ENCODE measurements around the gene GRK5.

Gene GRK5

DNA sequence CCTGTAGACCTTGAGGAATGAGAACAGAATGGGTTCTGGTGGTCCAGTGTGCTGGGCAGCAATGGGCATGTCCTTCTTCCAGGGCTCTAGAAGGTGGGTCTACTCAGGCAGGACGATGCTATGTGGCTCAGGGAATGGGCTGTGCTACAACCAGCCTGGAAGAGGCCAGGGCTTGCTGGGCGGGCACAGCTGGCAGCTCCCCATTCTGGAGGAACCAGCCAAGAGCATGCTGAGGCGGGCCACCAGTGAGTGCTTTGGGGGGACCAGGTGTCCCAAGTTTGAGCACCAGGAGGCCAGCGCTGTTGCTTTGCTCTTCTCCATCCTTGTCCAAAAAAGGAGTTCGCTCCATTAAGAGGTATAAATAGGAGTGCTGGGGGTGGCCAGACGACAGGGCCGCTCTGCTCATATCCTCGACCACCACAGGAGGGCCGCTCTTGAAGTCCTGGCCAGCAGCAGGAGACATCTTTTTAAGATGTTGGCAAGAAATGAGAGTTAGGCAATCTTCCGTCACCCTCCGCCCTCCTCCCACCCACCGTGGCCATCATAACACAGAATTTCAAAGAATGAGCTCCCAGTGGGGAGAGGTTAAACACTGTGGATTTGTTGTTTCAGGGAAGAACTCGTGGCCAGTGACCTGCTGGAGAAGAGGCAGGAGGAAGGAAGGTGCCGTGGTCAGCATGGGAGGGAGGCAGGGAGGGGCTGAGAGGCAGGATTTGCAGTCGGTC, 141.3 kb downstream of the GRK5 start:
- DNase-seq, result no peak

DNA sequence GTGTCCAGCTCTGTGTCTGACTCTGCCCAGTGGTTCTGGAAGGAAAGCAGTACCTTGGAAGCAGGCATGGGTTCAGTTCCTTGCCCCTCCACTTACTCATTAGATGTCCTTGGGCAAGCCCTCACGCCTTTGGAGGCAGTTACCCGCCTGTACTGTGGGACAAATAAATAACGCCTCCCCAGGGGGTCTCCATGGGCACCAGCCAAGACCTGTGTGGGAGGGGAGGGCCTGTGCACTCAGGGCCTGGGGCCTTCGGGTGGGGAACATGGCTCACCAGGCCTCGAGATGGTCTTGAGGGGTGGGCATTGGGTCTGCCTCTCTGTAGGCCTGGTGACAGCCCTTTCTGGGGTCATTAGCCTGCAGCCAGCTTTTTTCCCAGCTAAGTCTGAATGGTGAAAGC, 142.0 kb downstream of the GRK5 start:
- DNase-seq, result no peak

DNA sequence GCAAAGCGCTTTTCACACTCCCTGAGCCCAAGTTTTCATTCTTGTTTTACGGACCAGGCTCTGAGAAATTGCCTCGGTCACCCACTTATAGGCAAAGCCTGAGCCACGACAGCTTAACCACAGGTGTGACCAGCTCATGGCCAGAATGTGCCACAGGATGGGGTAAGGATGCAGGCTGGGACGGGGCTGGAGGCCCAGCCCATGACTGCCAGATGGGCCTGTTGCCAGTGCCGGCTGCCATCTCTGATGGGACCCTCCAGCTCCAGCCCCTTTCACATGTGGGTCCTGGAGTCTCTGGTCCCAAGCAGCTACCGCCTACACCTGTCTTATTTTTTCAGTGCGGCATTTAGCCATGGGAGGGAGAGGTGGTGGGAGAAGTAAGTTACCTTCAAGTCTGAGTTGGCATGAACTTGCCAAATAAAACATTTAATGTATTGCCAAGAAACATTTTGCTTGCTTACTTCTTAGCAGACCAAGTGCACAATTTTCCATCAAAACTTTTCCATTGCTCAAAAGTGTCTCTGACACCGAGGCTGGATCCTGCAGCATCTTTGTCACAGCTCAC, 142.6 kb downstream of the GRK5 start:
- DNase-seq, result no peak

DNA sequence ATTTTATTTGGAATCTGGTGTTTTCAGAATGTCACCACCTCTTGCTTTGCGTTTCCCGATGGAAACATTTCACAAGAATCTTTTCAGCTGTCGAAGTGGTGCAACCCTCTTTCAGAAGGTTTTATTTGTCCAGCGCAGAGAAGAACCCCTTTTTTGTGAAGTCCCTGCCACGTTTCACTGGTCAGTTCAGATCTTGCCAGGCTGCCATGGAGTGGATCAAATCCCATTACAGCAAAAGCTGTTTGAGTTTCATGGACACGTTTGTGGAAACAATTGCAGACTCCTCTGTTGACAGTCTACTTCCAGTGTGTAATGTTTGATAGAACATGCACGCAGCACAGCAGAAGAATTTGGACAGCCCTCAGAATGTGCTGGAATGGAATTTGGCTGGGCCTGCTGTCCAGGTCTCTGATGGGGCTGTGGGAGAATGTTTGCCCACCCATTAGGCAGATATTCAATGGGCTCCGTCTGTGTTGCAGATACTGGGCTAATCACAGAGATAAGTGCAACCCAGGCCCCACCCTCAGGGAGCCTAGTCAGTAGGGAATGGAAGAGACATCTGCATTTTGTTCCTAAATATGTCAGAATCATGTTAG, 143.2 kb downstream of the GRK5 start:
- no peak for DNase-seq

DNA sequence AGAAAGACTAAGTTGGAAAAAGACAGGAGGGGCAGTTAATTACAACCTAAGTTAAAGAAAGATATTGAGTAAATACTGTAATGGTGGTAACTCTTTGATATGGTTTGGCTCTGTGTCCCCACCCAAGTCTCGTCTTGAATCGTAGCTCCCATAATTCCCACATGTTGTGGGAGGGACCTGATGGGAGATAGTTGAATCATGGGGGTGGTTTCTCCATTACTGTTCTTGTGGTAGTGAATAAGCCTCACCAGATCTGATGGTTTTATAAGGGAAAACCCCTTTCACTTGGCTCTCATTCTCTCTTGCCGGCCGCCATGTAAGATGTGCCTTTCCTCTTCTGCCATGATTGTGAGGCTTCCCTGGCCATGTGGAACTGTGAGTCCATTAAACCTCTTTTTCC, 143.8 kb downstream of the GRK5 start:
- DNase-seq, result no peak

DNA sequence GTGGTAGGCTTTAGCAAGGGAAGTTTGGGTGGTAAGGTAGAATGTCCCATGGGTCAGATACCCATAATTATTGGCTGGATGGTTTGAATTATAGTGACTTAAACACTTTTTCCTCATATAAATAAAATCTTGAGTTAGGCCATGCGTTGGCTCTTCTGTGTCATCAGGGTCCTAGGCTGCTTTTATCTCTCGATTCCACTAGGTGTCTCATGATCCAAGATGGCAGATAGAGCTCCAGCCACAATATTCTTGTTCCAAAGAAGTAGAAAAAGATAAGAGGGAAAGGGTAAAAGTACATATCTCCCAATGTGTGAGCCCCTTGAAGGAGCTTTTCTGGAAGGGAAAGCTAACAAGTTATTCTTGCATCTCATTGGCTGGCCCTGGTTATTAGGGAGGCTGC, 144.7 kb downstream of the GRK5 start:
- no peak for DNase-seq

DNA sequence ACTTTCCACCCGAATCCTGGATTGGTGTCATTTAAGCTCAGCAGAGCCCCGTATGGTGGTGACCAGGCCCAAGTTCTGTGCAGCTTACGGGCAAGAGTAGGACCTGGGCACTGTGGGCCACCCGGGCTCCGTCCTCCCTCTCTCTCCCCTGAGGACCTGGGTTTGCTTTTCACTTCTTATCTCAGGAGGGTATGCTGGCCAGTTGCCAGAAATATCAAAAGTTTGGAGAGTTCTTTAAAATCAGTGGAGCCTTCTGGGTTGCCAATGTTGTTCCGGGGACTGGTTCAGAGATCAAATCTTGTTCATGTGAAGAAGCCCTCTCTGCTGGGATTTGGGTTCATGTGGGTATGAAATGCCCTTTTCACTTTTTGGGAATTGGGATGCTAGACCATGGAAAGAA, 145.4 kb downstream of the GRK5 start:
- no peak for DNase-seq

DNA sequence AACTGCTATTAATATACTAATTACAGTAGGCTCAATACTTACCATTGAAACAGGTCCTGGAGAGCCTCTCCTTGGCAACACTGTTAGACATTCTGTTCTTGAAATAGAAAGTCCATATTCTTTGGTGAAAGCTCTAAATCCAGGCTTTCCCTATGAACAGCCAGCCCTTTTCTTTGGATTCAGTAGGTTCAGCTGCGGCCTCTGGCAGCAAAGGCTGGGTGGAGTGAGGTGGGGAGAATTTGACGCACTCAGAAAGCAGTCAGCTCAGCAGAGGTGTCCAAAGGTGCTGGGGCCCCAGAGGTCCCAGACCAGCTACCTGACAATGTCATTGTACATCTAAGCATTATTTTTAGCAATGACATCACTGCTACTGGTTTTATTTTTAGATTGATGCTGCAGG, 146.1 kb downstream of the GRK5 start:
- DNase-seq, result no peak

DNA sequence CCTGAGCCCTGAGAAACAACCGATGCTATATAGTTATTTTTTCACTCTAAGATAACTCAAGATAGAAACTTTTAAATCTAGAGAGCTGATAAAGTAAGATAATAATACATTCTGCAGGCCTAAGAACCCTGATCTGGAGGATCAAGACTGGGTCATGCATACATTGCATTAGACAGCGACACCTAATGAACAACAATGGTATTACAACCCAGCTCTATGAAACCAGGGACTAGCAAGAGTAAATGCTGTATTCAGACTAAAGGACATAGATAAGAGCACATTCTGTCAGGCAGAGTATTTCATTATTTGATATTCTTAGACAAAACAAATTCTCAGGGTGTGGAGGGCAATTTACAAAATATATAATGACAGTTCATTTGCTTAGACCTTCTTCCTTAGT, 148.6 kb downstream of the GRK5 start:
- DNase-seq, result no peak

DNA sequence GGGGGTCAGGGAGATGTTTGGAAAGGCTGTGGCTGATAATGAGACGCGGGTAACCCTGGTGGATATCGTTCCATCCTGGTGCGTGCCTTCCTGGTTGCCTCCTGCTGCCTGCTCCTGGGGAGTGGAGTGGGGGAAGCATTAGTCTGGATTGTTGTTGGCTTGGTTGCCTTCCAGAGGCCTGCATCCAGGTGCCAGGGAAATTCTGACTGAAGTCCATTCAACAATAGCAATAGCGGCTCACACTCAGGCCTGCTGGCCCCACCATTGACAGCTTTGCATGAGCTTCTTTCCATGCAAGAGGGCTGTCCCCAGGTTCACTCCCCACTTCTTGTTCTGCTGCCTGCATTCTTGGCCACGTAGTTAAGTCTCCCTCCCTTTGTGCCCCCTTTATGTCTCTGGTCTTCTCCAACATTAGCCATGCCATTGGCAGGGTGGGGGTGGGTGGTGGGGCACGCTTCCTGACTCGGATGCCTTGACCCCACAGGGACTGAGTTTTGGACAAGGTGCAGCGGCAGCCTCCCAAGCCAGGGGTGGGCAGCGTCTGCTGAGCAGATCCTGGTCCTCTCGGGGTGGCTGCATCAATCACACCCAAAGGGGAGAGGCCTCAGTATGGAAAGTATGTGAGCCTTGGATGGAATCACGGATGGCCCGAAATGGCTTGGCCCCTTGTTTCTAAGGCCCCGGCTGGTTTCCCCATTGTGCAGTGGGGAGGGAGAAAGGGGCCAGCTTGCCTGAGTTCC, 150.2 kb downstream of the GRK5 start:
- no peak for DNase-seq

DNA sequence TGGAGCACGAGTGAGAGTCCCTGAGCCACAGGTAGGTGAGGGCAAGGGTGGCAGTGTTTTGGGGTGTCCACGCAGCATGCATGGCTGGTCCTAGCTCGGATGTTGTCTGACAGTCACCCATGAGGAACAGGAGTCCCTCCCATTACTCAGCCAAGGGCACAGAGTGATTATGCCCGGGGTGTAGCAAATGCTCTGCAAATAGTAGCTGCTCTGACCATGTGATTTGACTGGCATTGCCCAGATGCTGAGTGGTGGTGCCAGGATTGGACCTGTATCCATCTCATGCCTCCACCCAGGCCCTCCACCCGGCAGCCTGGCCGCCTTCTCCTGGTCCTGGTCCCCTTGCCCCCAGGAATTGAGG, 150.8 kb downstream of the GRK5 start:
- DNase-seq, result no peak

DNA sequence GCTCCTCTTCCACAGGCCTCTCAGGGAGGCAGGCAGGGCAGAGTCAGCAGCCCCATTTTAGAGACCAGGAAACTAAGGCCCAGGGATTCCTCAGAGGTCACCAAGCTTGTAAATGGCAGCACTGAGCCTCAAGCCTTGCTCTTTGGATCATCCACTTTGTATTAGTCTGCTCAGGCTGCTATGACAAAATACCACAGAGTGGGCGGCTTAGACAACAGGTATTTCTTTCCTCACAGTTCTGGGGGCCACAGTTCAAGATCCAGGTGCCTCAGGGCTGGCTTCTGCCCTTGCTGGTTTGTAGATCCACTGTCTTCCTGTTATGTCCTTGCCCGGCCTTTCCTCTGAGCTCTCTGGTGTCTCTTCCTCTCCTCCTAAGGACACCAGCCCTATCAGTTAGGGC, 151.2 kb downstream of the GRK5 start:
- no peak for DNase-seq

DNA sequence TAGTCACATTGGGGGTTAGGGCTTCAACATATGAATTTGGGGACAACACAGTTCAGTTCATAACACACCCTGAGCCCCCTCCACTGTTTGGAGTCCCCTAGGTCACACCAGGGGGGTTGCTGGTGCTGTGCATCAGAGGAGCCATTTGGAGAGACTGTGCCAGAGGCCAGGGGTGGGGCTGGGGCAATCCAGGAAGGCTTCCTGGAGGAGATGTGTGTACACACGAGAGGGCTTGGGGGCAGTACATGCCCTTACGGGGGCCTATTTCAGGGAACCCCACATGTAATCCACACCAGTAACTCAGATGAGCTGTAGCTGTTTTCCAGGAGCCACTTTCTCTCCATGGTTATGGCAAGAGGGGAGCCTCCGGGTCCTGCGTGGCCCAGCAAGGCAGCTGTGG, 151.7 kb downstream of the GRK5 start:
- no peak for DNase-seq

DNA sequence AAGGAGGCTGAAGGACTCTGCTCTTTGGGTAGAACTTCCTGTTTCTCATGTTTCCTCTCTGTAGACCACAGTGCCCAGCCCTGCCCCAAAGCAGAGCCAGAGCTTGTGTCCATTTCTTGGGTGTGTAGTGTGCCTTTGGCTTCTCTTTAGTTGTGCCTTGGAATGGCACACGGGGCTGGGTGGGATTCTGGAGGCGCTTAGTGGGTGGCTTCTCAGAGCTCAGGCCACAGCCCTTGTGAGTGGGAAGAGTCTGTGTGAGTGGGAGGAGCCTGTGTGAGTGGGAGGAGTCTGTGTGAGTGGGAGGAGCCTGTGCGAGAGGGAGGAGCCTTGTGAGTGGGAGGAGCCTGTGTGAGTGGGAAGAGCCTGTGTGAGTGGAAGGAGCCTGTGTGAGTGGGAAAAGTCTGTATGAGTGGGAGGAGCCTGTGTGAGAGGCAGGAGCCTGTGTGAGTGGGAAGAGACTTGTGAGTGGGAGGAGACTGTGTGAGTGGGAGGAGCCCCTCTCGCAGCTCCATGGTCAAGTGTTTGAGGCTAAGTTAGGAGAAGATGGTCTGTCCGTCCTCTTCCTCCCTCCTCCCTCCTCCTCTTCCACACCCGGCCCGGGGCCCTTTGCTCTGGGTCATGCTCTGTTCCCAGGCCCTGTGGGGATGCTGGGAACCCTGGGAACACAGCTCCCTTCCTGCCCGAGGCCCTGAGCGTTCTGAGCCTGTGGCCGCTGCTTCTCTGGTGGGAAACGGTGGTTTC, 153.0 kb downstream of the GRK5 start:
- DNase-seq, result no peak

DNA sequence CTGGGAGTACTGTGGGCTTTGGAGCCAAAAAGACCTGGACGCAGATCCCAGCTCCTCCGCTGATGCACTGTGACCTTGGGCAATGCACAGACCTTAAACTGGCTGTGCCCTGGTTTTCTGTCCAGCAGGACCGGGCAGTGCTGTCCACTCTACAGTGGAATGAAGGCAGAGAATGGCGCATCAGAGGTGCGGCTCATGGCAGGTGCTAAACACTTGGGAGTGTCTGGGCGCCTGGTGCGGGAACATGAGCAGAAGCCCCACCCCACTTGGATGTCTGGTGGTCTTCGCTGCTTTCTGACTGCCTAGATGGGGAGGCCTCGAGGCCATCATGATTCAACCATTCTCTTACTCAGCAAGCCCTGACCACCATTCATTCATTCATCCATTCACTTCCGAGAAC, 153.7 kb downstream of the GRK5 start:
- no peak for DNase-seq

DNA sequence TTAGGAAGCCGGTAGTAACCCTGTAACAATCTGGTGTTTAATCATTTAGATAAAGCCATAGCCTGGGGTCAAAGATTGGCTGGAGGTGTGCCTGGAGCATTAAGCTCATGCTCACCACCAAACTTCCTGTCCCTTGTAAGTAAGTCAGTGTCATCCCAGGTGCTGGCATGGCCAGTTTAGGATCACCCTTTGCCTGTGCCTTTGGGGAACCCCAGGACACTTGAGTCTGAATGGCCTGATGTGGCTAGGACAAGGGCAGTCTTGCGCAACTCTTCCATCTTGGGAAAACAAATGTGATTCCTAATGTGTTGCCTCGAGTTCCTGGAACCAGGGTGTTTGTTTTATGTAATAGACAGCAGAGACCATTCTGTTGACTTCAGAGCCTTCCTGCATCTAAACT, 154.8 kb downstream of the GRK5 start:
- no peak for DNase-seq

DNA sequence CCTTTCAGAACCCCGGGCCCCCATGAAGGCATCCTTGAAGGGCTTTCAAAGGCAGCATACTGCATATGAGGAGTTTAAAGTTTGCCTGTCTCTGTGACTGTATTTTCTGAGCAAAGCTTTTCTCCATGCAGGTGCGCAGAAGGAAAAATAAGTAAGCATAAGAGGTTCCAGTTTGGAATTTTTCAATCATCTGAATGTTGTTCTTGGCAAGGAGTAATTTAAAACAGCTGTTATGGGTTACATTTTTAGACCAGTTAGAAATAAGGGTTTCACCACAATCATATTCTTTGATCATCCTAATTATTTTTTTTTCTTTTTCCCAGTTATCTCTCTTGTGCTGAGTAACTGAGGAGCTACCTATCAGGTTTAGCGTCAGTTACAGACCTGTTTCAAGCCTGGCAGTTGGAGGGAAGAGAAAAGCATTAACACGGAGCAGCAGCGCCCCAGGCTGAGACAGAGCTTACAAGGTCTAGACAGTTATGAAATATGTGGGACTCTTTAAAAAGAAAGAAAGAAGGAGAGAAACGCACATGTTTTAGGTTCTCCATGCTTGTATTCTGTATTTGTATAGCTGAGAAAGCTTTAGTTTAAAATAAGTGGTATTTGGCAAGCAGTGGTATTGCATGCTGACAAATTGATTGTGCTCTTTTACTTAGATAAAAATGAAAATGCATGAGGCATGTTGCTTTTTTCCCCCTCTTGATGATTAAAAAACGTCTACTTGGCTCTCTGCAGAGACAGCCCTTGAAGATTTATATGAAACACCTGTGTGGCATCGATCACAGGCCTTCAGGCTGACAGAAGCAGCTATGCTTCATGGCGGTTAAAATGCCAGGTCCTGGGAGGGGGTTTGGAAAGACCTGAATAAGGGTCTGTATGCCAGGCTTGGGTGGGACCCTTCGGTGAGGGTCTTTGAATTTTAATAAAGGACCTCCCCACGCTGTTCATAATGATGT, 157.6 kb downstream of the GRK5 start:
- DNase-seq, result no peak

DNA sequence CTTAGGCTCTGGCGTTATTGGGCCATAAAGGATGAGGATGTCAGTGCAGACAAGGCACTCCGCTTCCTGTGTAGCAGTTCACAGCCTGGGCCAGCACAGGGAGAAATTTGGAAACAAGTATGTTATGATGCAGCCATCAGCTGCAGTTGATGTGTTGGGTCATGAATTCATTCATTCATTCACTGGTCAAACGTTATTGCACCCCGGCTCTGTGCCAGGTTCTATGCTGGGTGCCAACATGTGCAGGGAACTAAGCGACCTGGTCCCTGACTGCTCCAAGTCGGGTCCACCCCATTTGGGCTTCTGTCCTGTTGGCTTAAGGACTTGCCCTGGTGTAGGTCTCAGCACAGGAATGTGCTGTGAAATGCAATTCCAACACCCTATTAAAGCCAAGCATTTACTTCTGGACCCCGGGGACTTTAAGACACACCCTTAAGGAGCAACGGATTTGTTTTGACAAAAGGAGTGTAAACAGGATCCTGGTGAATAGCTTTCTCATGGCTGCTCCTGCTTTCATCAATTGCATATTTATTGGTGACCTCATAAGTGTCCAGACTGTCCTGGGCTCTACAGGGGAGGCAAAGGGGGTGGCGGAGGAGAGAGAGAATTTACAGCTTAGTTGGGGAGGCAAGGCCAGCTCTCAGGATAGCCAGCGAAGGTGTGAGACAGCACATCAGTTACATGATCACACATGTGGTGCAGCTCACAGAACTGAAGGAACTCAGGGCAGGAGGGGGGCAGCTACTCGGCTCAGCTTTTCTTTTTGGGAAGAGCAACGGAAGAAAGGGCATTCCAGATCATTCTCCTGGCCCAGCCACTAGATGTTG, 158.6 kb downstream of the GRK5 start:
- DNase-seq, result no peak

DNA sequence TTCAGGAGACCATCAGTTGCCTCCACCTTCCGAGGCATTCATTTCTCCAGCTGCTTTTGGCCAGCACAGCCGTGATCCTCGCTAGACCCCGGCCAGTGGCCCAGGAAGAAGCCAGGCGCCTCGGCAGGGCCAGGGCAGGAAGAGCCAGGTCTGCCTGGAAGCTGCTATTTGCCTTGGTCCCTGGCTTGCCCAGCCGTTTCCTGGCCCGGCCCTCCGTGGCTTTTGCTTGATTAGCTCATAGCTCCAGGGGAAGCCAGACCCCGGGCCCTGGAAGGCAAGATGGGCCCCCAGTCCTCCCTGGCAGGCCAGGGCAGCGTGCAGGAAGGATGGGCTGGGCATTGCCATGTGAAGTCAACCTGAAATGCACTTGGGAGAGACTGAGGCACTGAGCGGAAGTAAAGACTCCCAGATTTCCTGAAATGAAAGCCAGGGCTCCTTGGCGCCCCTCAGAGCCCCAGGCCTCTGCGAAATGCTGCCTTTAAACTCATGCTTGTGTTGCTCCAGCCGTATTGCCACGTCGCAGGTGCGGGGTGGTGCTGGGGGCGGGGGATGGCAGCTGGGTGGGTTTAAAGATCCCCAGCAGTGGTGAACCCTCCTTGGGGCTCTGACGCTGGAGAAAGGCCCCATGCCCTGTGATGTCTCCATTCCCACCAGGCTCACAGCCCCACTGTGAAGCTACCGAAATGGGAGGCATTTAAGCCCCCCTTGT, 160.6 kb downstream of the GRK5 start:
- DNase-seq, result no peak

DNA sequence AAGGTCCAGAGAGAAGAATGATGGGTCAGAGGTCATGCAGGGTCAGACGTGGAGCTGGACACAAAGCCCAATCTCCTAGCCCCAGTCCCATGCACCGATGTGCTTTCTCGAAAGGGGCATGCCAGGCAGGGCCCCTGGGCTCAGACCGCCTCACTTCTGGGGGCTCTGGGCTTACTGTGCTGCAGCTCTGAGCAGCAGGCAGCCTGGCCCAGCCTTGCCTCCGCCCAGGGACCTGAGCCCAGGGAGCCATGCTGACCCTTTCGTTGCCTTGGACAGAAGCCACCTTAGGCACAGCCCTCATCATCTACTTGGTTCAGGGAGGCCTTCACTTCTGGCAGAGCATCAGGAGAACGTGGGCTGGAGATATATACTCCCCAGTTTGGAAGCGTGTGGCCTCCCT, 161.2 kb downstream of the GRK5 start:
- no peak for DNase-seq
